Right kidney (tissue), 1 donor: Measurements from ENCODE around the gene DTX2.
"Not testable (repeated sequence)": the region's sequence is repeated elsewhere in the genome, so short reads cannot be mapped to it uniquely, and the experiment has no call there.

Experiments used
- DNase-seq: peaks from one replicate; pipeline ENCODE4 v3.0.0-alpha.2; 2016

Gene DTX2

GRCh38 chr7:76511911-76512885 is 50.7 kb downstream of the DTX2 start:
- not testable (repeated sequence) for DNase-seq

GRCh38 chr7:76512941-76513816 is 51.7 kb downstream of the DTX2 start:
- peak; percentile 4 for DNase-seq

GRCh38 chr7:76513817-76514799 is 52.6 kb downstream of the DTX2 start:
- no peak for DNase-seq

GRCh38 chr7:76514926-76515771 is 53.6 kb downstream of the DTX2 start:
- DNase-seq = peak; percentile 10

- peak; percentile 49 for DNase-seq
Measured at GRCh38 chr7:76515999-76516443, 54.5 kb downstream of the DTX2 start.

GRCh38 chr7:76516932-76517331 is 55.4 kb downstream of the DTX2 start:
- DNase-seq = not testable (repeated sequence)

- not testable (repeated sequence) for DNase-seq
Measured at GRCh38 chr7:76526183-76526582, 64.7 kb downstream of the DTX2 start.

GRCh38 chr7:76531643-76532042 is 70.1 kb downstream of the DTX2 start:
- not testable (repeated sequence) for DNase-seq

- DNase-seq = not testable (repeated sequence)
Measured at GRCh38 chr7:76543197-76543596, 81.7 kb downstream of the DTX2 start, which contains the start of gene SPDYE16. Gene SPDYE16 (minus strand): TSS chr7:76543297. CDS start chr7:76541459, 1,838 bp downstream.

GRCh38 chr7:76549025-76549854 is 87.7 kb downstream of the DTX2 start:
- peak; percentile 86 for DNase-seq

GRCh38 chr7:76549855-76550248 is 88.3 kb downstream of the DTX2 start:
- not testable (repeated sequence) for DNase-seq

- DNase-seq = not testable (repeated sequence)
Measured at GRCh38 chr7:76551992-76552391, 90.5 kb downstream of the DTX2 start.
